ENCODE data around the gene ZFYVE27. TPM values are rescaled to one million over a fixed set of nuclear protein-coding genes. Genes with fewer than 3 reads are reported as not detected.

Gene ZFYVE27
- total and polyA plus RNA-seq, 10 of the 15 experiments (the other 5 are each of a cell fraction or from before 2014, with no cell fraction given) = 1.1 to 28.9 (median 21.4) TPM

- H3K4me1 ChIP-seq (ENCODE audit: control insufficient read depth, insufficient read depth, low read length) = no peaks in the 10 kb centered on the region
- in situ Hi-C loops (cut with MboI) (no loop called here), intact Hi-C loops (cut with micrococcal nuclease; ENCODE audit: unreplicated experiment) (no loop called here)
- no TSS peak for BruUV-seq (replicated peaks)
- H3K27ac ChIP-seq (ENCODE audit: control insufficient read depth, insufficient read depth) = no peak overlapping the region
- no peaks in the 10 kb centered on the region for H3K79me2 ChIP-seq (ENCODE audit: control insufficient read depth, insufficient read depth, low read length)
- H3K4me2 ChIP-seq (ENCODE audit: control insufficient read depth, insufficient read depth) = no peak overlapping the region
- ChIA-PET POLR2A (no interaction called here), CTCF (interaction anchor here (5.1 kb wide), 1 partner anchor 80 kb away, joined by 42 read pairs; no protein-coding TSS in a partner anchor), RAD21 (ENCODE audit: unreplicated experiment) (no interaction called here), SMC1A (ENCODE audit: uncharacterized antibody, unreplicated experiment) (no interaction called here)
- no peak for FAIRE-seq
- H2AFZ ChIP-seq (ENCODE audit: control insufficient read depth, low read depth, low read length) = no peak overlapping the region
- peaks cover 0 to 3% of the 10 kb centered on the region in 2 experiments; a peak in 1 of 4 replicates for H3K27me3 ChIP-seq (replicated peaks in 1 of 2; ENCODE audit: control insufficient read depth in 2 of 2, insufficient read depth in 2 of 2, low read length in 1 of 2)
- H3K9me3 ChIP-seq (replicated peaks; ENCODE audit: control insufficient read depth, insufficient read depth, low read length) = no peaks in the 10 kb centered on the region
- no peak overlapping the region for H3K9ac ChIP-seq (ENCODE audit: control insufficient read depth, insufficient read depth, low read length)
- no peak for ATAC-seq
- H4K20me1 ChIP-seq (ENCODE audit: control insufficient read depth, insufficient read depth) = no peaks in the 10 kb centered on the region
- DNase-seq (ENCODE audit: low read depth, low spot score) = no peak
- TF ChIP-seq CBX3 (IDR thresholded peaks at IDR 0.05; ENCODE audit: borderline replicate concordance, low read depth) (no peak), MAX (IDR thresholded peaks at IDR 0.05; ENCODE audit: low read depth, low read length) (no peak), NFYA (IDR thresholded peaks at IDR 0.05; ENCODE audit: borderline replicate concordance, low read depth, low read length) (no peak), SIN3A (IDR thresholded peaks at IDR 0.05; ENCODE audit: low read depth, low read length) (no peak), BRCA1 (IDR thresholded peaks at IDR 0.05; ENCODE audit: low read depth, low read length) (no peak), USF1 (IDR thresholded peaks at IDR 0.05; ENCODE audit: borderline replicate concordance, extremely low read length, insufficient read depth, low read depth, low read length) (no peak), STAT3 (IDR thresholded peaks at IDR 0.05; ENCODE audit: low read depth, low read length) (no peak), JUND (IDR thresholded peaks at IDR 0.05; ENCODE audit: low read depth, low read length) (no peak), EZH2 (IDR thresholded peaks at IDR 0.05; ENCODE audit: borderline replicate concordance, control insufficient read depth, low read depth, low read length) (no peak), SUZ12 (IDR thresholded peaks at IDR 0.05; ENCODE audit: unreplicated experiment) (no peak), LARP7 (IDR thresholded peaks at IDR 0.05) (no peak), CUX1 (IDR thresholded peaks at IDR 0.05; ENCODE audit: insufficient replicate concordance, low read depth, low read length) (no peak), BHLHE40 (IDR thresholded peaks at IDR 0.05; ENCODE audit: borderline replicate concordance in 1 of 2, low read depth in 2 of 2, low read length in 1 of 2) (no peak)
- no peak overlapping the region for H3K4me3 ChIP-seq
- 25% methylated on average over 21 of the region's 22 CpGs for WGBS (ENCODE audit: insufficient coverage, insufficient replicate concordance, low lambda C conversion rate, missing lambda C conversion rate)
- no peaks in the 10 kb centered on the region for H3K36me3 ChIP-seq (ENCODE audit: control insufficient read depth in 2 of 2, insufficient read depth in 2 of 2, low read length in 1 of 2)
These were observed 51.9 kb downstream of the ZFYVE27 start for GRCh38 chr10:97788552-97789442.
